GM23338 (cell line): ENCODE results near the gene P2RY8. TPM values are rescaled to one million over a fixed set of nuclear protein-coding genes. Genes with fewer than 3 reads are reported as not detected.

Experiments used
- ATAC-seq: fragments of 200-7000 bp; cut with Tn5 transposase; 3 replicates; pipeline ENCODE4 v1.9.1; 2020
- DNase-seq: peaks from one replicate; pipeline ENCODE4 v3.0.0-alpha.2; 2015; ENCODE audit warnings: low spot score
- H2AFZ ChIP-seq: fragments of 200-600 bp; sonication (generic); 2 replicates; pipeline ENCODE4 v1.8.0; 2016; ENCODE audit warnings: antibody characterized with exemption, mild to moderate bottlenecking, moderate library complexity
- H3F3A ChIP-seq: fragments of 200-600 bp; sonication (generic); replicated peaks from 2 replicates; pipeline ENCODE4 v1.8.0; 2017; ENCODE audit warnings: antibody characterized with exemption, mixed run types, low read depth
- H3K27ac ChIP-seq: fragments of 200-600 bp; sonication (generic); 2 replicates; pipeline ENCODE4 v1.6.1; 2016; ENCODE audit warnings: low read depth
- H3K27me3 ChIP-seq: fragments of 200-600 bp; sonication (generic); 2 replicates; pipeline ENCODE4 v1.8.0; 2016; ENCODE audit warnings: mild to moderate bottlenecking, mixed run types, moderate library complexity; ENCODE audit not compliant: insufficient read depth
- H3K36me3 ChIP-seq: fragments of 200-600 bp; sonication (generic); 2 replicates; pipeline ENCODE4 v1.8.0; 2016; ENCODE audit warnings: mild to moderate bottlenecking; ENCODE audit not compliant: insufficient read depth
- H3K4me1 ChIP-seq: fragments of 200-600 bp; sonication (generic); 2 replicates; pipeline ENCODE4 v1.8.0; 2016; ENCODE audit warnings: mild to moderate bottlenecking, moderate library complexity; ENCODE audit not compliant: insufficient read depth
- H3K4me2 ChIP-seq: fragments of 200-600 bp; sonication (generic); 2 replicates; pipeline ENCODE4 v1.7.1; 2017; ENCODE audit warnings: mixed run types
- H3K4me3 ChIP-seq: fragments of 200-600 bp; sonication (generic); 2 replicates; pipeline ENCODE4 v1.6.1; 2016; ENCODE audit warnings: mixed run types
- H3K79me2 ChIP-seq: fragments of 200-600 bp; sonication (generic); replicated peaks from 2 replicates; pipeline ENCODE4 v1.8.0; 2017; ENCODE audit warnings: mild to moderate bottlenecking; ENCODE audit not compliant: insufficient read depth
- H3K9me2 ChIP-seq: fragments of 200-600 bp; sonication (generic); 2 replicates; pipeline ENCODE4 v1.8.0; 2017; ENCODE audit not compliant: insufficient read depth
- H4K20me1 ChIP-seq: fragments of 200-600 bp; sonication (generic); replicated peaks from 2 replicates; pipeline ENCODE4 v1.8.0; 2017; ENCODE audit warnings: mild to moderate bottlenecking; ENCODE audit not compliant: insufficient read depth
- H3K27ac Mint-ChIP-seq: 2 replicates; pipeline ENCODE4 v1.8.0; 2020; ENCODE audit warnings: inconsistent platforms, mild to moderate bottlenecking, moderate library complexity, mixed read lengths
- H3K27me3 Mint-ChIP-seq: 3 replicates; pipeline ENCODE4 v1.8.0; 2022; ENCODE audit warnings: low read depth, mild to moderate bottlenecking, moderate library complexity, mixed read lengths, inconsistent platforms; ENCODE audit not compliant: insufficient read depth, poor library complexity
- H3K36me3 Mint-ChIP-seq: 3 replicates; pipeline ENCODE4 v1.8.0; 2021; ENCODE audit warnings: low read depth, mild to moderate bottlenecking, inconsistent platforms, moderate library complexity, mixed read lengths
- H3K4me1 Mint-ChIP-seq: 3 replicates; pipeline ENCODE4 v1.8.0; 2020; ENCODE audit warnings: mild to moderate bottlenecking, inconsistent platforms, mixed read lengths
- H3K4me3 Mint-ChIP-seq: 3 replicates; pipeline ENCODE4 v1.8.0; 2021; ENCODE audit warnings: moderate library complexity, mild to moderate bottlenecking, inconsistent platforms, mixed read lengths
- H3K9me3 Mint-ChIP-seq: 3 replicates; pipeline ENCODE4 v1.8.0; 2020; ENCODE audit warnings: moderate library complexity, mild to moderate bottlenecking, inconsistent platforms, mixed read lengths
- EZH2 ChIP-seq: fragments of 200-600 bp; sonication (generic); IDR thresholded peaks from one replicate; pipeline ENCODE4 v1.8.0; 2017; ENCODE audit warnings: antibody characterized with exemption, mild to moderate bottlenecking, low read depth; ENCODE audit not compliant: unreplicated experiment
- EZH2phosphoT487 ChIP-seq: fragments of 200-600 bp; sonication (generic); IDR thresholded peaks from one replicate; pipeline ENCODE4 v1.8.1; 2018; ENCODE audit warnings: antibody characterized with exemption; ENCODE audit not compliant: unreplicated experiment
- JUNB ChIP-seq: IDR thresholded peaks from one replicate; pipeline ENCODE4 v1.6.1; 2016; ENCODE audit warnings: antibody characterized with exemption; ENCODE audit not compliant: unreplicated experiment
- NANOG ChIP-seq: IDR thresholded peaks from 2 replicates; pipeline ENCODE4 v1.6.1; 2016; ENCODE audit warnings: antibody characterized with exemption, borderline replicate concordance
- POLR2AphosphoS5 ChIP-seq: IDR thresholded peaks from 2 replicates; pipeline ENCODE4 v1.6.1; 2016; ENCODE audit warnings: antibody characterized with exemption, low read depth
- ZNF114 ChIP-seq: fragments of 250-450 bp; sonication (Bioruptor Pico); IDR thresholded peaks from 2 replicates; pipeline ENCODE4 v1.5.0; 2020; ENCODE audit warnings: mild to moderate bottlenecking, moderate library complexity
- ZNF331 ChIP-seq: fragments of 250-450 bp; sonication (Bioruptor Pico); IDR thresholded peaks from 2 replicates; pipeline ENCODE4 v1.5.0; 2020; ENCODE audit warnings: low read depth, mild to moderate bottlenecking, moderate library complexity
- polyA plus RNA-seq: library from polyadenylated mRNA; unstranded; fragments of >200 nt; fragmentation: Nextera tagmentation; extraction: Ambion mirVana; gene quantifications from 2 replicates; pipeline ENCODE4 v1.2.1, GENCODE V29; 2016
- total RNA-seq: library from RNA; depleted of rRNA; stranded (reverse); fragments of >200 nt; shearing (Covaris generic); gene quantifications from 2 replicates; pipeline ENCODE4 v1.2.3, GENCODE V29; 2014
- TF ChIP-seq, protein P1 (sequence below): IDR thresholded peaks from 2 replicates; pipeline ENCODE4 v1.6.1; 2016; ENCODE audit warnings: antibody characterized with exemption
- TF ChIP-seq, protein P2 (sequence below): IDR thresholded peaks from one replicate; pipeline ENCODE4 v1.6.1; 2018; ENCODE audit warnings: antibody characterized with exemption; ENCODE audit not compliant: unreplicated experiment
- TF ChIP-seq, protein P3 (sequence below): fragments of 250-450 bp; sonication (Bioruptor Pico); IDR thresholded peaks from 2 replicates; pipeline ENCODE4 v1.5.0; 2020; ENCODE audit warnings: mild to moderate bottlenecking, moderate library complexity

Gene P2RY8
- total and polyA plus RNA-seq, 2 experiments from 2014 or later, result 0.24 TPM; not detected in 1

DNA sequence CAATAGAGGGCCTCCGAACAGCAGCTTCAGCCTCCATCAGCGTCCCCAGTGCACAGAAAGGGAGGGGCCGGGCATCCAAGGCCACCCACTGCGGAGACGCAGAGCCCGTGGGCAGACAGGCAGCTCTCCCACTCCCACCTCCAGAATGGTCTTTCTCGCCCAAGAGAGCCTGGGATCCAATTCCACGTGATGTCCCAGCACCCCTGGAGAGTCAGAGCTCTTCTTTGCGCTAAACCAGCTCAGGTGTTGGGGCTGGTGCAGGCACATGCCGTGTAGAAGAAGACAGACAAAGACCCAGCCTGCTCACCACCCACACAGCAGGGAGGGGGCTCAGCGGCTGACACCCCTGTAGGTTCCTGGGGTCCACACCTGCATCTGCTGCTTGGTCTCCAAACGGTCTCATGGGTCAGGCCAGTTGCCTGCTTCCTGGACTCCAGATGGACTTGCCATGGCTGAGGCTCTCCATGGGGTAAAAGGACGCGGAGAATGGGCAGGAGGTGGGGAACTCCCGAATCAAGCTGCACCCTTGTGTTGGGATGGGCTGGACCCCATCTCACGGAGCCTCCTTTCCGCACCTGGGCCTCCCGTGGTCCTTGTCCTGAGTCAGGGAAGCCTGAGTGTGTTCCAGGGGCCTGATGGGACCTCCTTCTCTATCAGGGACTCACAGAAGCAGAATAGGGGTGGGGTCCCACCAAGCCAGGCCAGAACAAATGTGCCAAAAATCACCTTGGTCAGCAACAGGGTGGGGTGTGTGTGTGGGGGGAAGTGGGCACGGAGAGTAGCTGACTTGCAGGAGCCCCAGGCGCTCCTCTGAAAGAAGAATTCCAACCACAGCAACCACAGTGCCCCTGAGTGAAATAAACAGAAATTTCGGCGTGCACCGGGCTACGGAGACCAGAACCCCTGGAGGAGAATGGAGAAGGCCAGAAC, 72.7 kb downstream of the P2RY8 start:
- Mint-ChIP-seq H3K9me3 (peaks cover 51% of the 10 kb centered on the region), H3K4me3 (no peak overlapping the region), H3K4me1 (peaks cover 5% of the 10 kb centered on the region; the same call in 1 of the 3 replicates), H3K27ac (no peak overlapping the region), H3K36me3 (peaks cover 6% of the 10 kb centered on the region; the same call in 2 of the 3 replicates), H3K27me3 (peaks cover 11% of the 10 kb centered on the region)
- no peak overlapping the region for H3K4me2 ChIP-seq
- DNase-seq, result no peak
- H3K9me2 ChIP-seq, result no peaks in the 10 kb centered on the region
- no peaks in the 10 kb centered on the region for H3K27me3 ChIP-seq
- H3K4me3 ChIP-seq, result no peak overlapping the region
- H3K4me1 ChIP-seq, result no peaks in the 10 kb centered on the region
- no peaks in the 10 kb centered on the region for H4K20me1 ChIP-seq
- ATAC-seq, result no peak
- H3K79me2 ChIP-seq, result no peaks in the 10 kb centered on the region
- TF ChIP-seq EZH2phosphoT487, result no peak
- no peak for TF ChIP-seq JUNB
- TF ChIP-seq, protein P1, sequence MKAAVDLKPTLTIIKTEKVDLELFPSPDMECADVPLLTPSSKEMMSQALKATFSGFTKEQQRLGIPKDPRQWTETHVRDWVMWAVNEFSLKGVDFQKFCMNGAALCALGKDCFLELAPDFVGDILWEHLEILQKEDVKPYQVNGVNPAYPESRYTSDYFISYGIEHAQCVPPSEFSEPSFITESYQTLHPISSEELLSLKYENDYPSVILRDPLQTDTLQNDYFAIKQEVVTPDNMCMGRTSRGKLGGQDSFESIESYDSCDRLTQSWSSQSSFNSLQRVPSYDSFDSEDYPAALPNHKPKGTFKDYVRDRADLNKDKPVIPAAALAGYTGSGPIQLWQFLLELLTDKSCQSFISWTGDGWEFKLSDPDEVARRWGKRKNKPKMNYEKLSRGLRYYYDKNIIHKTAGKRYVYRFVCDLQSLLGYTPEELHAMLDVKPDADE, result no peak
- TF ChIP-seq, protein P2, sequence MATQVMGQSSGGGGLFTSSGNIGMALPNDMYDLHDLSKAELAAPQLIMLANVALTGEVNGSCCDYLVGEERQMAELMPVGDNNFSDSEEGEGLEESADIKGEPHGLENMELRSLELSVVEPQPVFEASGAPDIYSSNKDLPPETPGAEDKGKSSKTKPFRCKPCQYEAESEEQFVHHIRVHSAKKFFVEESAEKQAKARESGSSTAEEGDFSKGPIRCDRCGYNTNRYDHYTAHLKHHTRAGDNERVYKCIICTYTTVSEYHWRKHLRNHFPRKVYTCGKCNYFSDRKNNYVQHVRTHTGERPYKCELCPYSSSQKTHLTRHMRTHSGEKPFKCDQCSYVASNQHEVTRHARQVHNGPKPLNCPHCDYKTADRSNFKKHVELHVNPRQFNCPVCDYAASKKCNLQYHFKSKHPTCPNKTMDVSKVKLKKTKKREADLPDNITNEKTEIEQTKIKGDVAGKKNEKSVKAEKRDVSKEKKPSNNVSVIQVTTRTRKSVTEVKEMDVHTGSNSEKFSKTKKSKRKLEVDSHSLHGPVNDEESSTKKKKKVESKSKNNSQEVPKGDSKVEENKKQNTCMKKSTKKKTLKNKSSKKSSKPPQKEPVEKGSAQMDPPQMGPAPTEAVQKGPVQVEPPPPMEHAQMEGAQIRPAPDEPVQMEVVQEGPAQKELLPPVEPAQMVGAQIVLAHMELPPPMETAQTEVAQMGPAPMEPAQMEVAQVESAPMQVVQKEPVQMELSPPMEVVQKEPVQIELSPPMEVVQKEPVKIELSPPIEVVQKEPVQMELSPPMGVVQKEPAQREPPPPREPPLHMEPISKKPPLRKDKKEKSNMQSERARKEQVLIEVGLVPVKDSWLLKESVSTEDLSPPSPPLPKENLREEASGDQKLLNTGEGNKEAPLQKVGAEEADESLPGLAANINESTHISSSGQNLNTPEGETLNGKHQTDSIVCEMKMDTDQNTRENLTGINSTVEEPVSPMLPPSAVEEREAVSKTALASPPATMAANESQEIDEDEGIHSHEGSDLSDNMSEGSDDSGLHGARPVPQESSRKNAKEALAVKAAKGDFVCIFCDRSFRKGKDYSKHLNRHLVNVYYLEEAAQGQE, result no peak
- no peak for TF ChIP-seq EZH2
- TF ChIP-seq, protein P3, sequence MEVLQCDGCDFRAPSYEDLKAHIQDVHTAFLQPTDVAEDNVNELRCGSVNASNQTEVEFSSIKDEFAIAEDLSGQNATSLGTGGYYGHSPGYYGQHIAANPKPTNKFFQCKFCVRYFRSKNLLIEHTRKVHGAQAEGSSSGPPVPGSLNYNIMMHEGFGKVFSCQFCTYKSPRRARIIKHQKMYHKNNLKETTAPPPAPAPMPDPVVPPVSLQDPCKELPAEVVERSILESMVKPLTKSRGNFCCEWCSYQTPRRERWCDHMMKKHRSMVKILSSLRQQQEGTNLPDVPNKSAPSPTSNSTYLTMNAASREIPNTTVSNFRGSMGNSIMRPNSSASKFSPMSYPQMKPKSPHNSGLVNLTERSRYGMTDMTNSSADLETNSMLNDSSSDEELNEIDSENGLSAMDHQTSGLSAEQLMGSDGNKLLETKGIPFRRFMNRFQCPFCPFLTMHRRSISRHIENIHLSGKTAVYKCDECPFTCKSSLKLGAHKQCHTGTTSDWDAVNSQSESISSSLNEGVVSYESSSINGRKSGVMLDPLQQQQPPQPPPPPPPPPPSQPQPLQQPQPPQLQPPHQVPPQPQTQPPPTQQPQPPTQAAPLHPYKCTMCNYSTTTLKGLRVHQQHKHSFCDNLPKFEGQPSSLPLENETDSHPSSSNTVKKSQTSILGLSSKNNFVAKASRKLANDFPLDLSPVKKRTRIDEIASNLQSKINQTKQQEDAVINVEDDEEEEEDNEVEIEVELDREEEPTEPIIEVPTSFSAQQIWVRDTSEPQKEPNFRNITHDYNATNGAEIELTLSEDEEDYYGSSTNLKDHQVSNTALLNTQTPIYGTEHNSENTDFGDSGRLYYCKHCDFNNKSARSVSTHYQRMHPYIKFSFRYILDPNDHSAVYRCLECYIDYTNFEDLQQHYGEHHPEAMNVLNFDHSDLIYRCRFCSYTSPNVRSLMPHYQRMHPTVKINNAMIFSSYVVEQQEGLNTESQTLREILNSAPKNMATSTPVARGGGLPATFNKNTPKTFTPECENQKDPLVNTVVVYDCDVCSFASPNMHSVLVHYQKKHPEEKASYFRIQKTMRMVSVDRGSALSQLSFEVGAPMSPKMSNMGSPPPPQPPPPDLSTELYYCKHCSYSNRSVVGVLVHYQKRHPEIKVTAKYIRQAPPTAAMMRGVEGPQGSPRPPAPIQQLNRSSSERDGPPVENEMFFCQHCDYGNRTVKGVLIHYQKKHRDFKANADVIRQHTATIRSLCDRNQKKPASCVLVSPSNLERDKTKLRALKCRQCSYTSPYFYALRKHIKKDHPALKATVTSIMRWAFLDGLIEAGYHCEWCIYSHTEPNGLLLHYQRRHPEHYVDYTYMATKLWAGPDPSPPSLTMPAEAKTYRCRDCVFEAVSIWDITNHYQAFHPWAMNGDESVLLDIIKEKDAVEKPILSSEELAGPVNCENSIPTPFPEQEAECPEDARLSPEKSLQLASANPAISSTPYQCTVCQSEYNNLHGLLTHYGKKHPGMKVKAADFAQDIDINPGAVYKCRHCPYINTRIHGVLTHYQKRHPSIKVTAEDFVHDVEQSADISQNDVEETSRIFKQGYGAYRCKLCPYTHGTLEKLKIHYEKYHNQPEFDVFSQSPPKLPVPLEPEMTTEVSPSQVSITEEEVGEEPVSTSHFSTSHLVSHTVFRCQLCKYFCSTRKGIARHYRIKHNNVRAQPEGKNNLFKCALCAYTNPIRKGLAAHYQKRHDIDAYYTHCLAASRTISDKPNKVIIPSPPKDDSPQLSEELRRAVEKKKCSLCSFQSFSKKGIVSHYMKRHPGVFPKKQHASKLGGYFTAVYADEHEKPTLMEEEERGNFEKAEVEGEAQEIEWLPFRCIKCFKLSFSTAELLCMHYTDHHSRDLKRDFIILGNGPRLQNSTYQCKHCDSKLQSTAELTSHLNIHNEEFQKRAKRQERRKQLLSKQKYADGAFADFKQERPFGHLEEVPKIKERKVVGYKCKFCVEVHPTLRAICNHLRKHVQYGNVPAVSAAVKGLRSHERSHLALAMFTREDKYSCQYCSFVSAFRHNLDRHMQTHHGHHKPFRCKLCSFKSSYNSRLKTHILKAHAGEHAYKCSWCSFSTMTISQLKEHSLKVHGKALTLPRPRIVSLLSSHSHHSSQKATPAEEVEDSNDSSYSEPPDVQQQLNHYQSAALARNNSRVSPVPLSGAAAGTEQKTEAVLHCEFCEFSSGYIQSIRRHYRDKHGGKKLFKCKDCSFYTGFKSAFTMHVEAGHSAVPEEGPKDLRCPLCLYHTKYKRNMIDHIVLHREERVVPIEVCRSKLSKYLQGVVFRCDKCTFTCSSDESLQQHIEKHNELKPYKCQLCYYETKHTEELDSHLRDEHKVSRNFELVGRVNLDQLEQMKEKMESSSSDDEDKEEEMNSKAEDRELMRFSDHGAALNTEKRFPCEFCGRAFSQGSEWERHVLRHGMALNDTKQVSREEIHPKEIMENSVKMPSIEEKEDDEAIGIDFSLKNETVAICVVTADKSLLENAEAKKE, result no peak
- TF ChIP-seq ZNF331, result no peak
- TF ChIP-seq ZNF114 (CRISPR knock-in tag), result no peak
- no peak for TF ChIP-seq NANOG
- TF ChIP-seq POLR2AphosphoS5, result no peak
- H3K36me3 ChIP-seq, result no peaks in the 10 kb centered on the region
- no peaks in the 10 kb centered on the region for H3F3A ChIP-seq
- H3K27ac ChIP-seq, result no peak overlapping the region
- no peak overlapping the region for H2AFZ ChIP-seq
